GM12875 (cell line): ENCODE data around the gene ACSM6.

Experiments
- H3K4me3 ChIP-seq: one replicate; pipeline ENCODE4 v1.5.1; 2011; ENCODE audit warnings: low read depth, low read length, control low read depth
- TF ChIP-seq, protein P1 (sequence below): IDR thresholded peaks from 2 replicates; pipeline ENCODE4 v1.5.1; 2011; ENCODE audit warnings: low read depth, mild to moderate bottlenecking, control low read depth, inconsistent platforms, low read length, moderate library complexity, borderline replicate concordance; ENCODE audit not compliant: insufficient read depth

ACSM6 gene

GRCh38 chr10:95263864-95264226, 69.8 kb downstream of the ACSM6 start:
- TF ChIP-seq, protein P1, sequence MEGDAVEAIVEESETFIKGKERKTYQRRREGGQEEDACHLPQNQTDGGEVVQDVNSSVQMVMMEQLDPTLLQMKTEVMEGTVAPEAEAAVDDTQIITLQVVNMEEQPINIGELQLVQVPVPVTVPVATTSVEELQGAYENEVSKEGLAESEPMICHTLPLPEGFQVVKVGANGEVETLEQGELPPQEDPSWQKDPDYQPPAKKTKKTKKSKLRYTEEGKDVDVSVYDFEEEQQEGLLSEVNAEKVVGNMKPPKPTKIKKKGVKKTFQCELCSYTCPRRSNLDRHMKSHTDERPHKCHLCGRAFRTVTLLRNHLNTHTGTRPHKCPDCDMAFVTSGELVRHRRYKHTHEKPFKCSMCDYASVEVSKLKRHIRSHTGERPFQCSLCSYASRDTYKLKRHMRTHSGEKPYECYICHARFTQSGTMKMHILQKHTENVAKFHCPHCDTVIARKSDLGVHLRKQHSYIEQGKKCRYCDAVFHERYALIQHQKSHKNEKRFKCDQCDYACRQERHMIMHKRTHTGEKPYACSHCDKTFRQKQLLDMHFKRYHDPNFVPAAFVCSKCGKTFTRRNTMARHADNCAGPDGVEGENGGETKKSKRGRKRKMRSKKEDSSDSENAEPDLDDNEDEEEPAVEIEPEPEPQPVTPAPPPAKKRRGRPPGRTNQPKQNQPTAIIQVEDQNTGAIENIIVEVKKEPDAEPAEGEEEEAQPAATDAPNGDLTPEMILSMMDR: no peak
- no peak overlapping the region for H3K4me3 ChIP-seq

- no peak overlapping the region for H3K4me3 ChIP-seq
- TF ChIP-seq, protein P1: no peak
These were observed 70.4 kb downstream of the ACSM6 start for GRCh38 chr10:95264227-95265051.

GRCh38 chr10:95265572-95265971, 71.5 kb downstream of the ACSM6 start:
- TF ChIP-seq, protein P1: no peak
- no peak overlapping the region for H3K4me3 ChIP-seq

GRCh38 chr10:95266674-95267095, 72.6 kb downstream of the ACSM6 start:
- TF ChIP-seq, protein P1: no peak
- no peak overlapping the region for H3K4me3 ChIP-seq

- TF ChIP-seq, protein P1: no peak
- H3K4me3 ChIP-seq: no peak overlapping the region
These were observed 73.2 kb downstream of the ACSM6 start for GRCh38 chr10:95267251-95267650.

DNA sequence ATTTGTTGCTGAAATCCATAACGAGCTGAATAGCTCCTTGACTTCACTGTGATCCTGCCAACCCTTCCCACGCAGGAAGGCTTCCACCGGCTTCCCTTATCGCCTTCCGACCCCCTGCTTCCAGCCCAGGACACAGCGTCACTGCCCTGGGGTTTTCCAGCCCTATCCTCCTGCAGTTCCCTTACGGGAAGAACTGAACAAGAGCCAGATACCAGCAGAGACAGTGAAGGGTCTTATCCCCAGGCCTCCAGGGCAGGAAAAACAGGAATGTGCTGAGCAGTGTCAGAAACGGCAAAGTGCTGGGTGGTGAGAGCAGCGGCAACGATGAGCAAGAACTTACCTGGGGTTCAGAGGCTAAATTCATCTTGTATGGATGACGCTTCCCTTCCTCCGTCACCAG, 74.4 kb downstream of the ACSM6 start:
- TF ChIP-seq, protein P1: no peak

More for the DNA sequence above, 74.4 kb downstream of the ACSM6 start:
- no peak overlapping the region for H3K4me3 ChIP-seq
